Endothelial cell of coronary artery (primary cell): Measurements from ENCODE around the gene FBXL15. TPM values are rescaled to one million over a fixed set of nuclear protein-coding genes. Genes with fewer than 3 reads are reported as not detected.

ENCODE experiments used
- total RNA-seq: library from RNA; depleted of rRNA; stranded (reverse); fragments of >200 nt; gene quantifications from 2 replicates; pipeline ENCODE4 v1.2.3, GENCODE V29; 2014

The FBXL15 gene, protein sequence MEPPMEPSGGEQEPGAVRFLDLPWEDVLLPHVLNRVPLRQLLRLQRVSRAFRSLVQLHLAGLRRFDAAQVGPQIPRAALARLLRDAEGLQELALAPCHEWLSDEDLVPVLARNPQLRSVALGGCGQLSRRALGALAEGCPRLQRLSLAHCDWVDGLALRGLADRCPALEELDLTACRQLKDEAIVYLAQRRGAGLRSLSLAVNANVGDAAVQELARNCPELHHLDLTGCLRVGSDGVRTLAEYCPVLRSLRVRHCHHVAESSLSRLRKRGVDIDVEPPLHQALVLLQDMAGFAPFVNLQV
- total RNA-seq: 6.6 and 7.7 TPM in 2 replicates

DNA sequence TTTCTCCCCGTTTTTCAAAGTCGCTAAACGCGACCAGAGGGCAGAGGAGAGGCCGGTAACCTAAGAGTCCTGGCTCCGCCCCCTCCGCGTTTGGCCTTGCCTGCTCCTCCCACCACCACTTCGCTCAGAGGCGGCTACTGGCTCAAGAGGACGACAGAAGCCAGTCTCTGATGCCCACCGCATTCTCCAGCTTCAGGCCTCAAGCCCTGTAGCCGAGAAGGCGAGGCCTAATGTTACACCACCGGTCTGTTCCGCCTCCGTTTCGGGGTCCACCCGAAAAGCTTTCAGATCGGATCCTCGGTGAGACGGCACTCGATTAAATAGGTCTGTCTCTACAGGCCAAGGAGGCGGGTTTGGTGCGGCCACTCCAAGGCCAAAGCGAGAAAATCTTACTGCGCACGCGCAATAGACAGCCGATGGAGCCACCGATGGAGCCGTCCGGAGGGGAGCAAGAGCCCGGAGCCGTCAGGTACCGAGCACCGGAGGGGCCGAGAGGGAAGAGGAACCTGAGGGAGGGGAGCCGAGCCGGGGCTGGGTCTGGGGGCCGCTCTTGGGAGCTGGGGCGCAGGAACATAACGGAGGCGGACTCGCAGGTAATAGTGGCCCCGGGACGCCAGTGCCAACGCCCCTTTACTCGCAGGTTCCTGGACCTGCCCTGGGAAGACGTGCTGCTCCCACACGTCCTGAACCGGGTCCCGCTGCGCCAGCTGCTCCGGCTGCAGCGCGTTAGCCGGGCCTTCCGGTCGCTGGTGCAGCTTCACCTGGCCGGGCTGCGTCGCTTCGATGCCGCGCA is at the start of gene FBXL15:
Gene FBXL15 (plus strand): TSS at position 123 of the 793 bp plus-strand sequence. CDS start 294 bp downstream, at position 417.

DNA sequence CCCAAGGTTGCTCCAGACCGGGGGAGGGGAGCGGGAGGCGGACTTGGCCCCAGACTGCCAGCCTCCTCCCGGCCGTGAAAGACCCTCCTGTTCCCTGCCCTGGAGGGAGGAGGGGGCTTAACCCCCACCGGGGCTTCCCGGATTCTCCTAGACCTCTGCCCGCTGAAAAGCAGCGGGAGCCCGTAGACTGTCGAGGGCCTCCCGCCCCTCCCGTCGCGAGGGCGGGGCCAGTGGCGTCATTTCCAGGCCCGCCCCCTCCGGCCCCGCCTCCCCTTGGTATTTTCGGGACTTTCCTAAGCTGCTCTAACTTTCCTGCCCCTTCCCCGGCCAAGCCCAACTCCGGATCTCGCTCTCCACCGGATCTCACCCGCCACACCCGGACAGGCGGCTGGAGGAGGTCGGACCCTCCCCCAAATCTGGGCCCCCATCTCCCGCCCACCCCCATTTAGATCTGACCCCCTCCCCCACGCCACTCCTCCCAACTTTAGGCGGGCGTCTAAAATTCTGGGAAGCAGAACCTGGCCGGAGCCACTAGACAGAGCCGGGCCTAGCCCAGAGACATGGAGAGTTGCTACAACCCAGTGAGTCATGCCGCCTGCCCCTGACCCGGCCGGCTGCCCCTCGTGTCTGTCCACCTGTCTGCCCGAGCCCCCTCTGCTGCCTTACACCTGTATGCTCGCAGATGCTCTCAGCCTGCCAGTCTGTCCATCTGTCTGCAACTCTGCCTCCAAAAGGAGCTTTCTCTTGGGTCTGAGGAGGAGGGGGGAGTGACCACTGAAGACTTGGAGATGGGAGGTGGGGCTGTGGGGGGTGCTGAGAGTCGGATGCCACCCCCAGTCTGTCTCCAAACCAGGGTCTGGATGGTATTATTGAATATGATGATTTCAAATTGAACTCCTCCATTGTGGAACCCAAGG is 25.0 kb upstream of the FBXL15 start, which contains the start of gene NFKB2:
Gene NFKB2 (plus strand): TSS at position 306 of the 917 bp plus-strand sequence. CDS start 255 bp downstream, at position 561.

DNA sequence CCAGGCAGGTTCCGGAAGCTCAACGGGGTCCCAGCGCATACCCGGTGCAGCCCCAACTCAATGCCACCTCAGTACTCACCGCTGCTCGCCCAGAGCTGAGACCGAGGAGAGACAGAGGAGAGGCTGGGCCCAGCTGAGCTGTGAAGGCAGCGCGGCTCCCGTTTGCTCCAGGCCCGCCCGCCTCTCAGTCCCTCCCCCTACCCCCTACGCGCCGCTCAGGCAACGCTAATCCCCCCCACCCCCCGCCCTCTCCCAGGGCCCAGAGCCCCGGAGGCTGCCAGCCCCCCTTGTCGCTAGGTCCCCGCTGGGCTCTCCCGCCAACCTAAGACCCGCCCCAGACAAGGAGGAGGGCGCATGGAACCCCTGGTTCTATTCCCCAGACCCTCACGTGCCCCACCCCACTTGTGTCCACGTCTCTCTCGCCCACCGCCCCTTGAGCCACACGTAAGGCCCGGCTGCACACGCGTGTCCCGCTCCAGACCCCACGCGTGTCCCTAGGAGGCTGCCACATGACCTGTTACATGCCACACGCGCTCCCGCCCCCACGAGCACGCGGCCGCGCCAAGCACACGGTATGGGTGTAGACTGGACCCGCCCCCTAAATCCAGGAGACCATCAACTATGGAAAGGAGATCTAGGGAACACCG is 1.9 kb upstream of the FBXL15 start, which contains the start of gene PSD:
Gene PSD (minus strand): TSS at position 164 of the 647 bp plus-strand sequence. CDS start 1,747 bp downstream, outside the sequence.

DNA sequence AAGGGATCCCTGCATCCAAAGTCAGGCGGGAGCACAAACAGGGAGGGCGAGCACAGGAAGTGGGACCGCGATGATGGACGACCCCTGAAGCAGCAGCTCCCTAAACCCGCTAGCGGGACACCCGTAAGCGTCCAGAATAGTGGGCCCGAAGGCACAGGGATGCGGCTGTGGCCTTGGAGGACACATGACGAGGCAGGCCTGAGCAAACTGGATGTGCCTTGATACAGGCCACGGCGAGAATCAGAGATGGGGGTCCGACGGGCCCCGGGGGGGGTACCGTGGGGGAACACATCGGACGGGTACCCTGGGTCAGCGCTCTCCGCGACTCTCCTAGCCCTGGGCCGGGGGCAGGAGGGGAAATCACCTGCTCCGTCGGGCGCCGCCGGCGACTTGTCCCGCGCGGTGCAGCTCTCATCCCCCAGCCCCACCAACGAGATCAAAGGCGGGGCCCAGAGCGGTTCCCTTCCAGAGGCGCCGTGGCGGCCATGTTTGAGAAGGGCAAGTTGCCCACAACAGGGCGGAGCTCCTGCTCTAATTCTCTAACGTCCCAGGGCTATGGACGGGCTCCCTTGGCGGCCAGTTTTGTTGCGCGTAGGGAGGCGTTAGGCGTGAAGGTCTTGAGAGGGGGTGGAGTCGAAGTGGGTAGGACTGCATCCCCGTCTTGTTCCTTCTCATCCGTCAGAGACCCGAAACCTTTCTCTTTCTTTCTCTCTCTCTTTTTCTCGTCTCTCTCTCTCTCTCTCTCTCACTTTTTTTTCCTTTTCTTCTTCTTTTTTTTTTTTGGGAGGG is 11.7 kb downstream of the FBXL15 start, which contains the start of gene CUEDC2:
Gene CUEDC2 (minus strand): TSS at position 413 of the 789 bp plus-strand sequence. CDS start 7,386 bp downstream, outside the sequence.

DNA sequence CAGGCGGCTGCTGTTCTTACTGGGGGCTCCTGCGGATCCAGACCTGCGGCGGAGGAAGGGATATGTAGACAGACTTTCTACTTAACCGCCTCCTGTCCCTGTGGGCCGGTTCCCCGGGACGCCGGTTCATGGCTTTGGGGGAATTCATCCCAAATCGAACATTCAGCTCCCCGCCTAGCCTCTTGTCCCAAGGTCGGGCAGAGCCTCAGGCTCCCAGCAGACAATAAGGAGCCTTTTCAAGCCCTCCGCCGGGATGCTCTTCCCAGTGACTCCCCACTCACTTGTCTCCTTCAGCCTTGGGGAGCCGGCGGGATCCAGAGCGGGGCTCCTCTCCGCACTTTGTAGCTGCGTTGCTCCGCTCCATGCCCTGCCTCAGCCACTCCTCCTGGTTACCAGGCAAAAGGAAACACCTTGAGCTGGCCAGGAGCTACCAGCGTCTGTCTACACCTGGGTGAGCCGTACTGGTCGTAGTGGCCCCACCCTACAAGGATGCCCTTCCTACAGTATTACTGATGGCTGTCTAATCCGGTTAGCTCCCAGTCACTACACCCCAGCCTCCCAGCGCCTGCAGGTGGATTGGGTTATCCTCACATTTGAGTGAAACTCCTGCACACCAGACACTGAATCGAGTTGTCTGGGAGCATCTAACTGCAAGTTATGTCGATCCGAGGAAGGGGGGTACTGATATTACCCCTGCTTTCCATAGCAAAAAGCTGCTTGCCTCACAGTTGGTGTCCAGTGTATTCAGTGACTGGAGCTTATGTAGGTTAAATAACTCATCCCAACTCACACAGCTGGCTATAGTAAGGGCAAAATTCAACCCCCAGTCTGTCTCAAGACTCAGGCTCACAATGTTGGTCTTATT is 30.7 kb downstream of the FBXL15 start, which contains the start of gene C10orf95:
Gene C10orf95 (minus strand): TSS at position 439 of the 865 bp plus-strand sequence. CDS start 450 bp downstream, outside the sequence.

Other genes with a start within 250 kb of the FBXL15 start
- gene ELOVL3, start 194.5 kb upstream of the FBXL15 start, total RNA-seq: 0.09 TPM in 1 of 2 replicates, not detected in the other
- gene PITX3, start 179.3 kb upstream of the FBXL15 start, total RNA-seq: not detected in 2 replicates
- gene GBF1, start 175.3 kb upstream of the FBXL15 start, total RNA-seq: 16.2 and 26.7 TPM in 2 replicates
- 13.4 and 29.5 TPM in 2 replicates for gene NFKB2, start 25.1 kb upstream of the FBXL15 start, total RNA-seq
- gene PSD, start 2.1 kb upstream of the FBXL15 start, total RNA-seq: 0.09 and 0.28 TPM in 2 replicates
- 38.1 and 52.0 TPM in 2 replicates for gene CUEDC2, start 11.7 kb downstream of the FBXL15 start, total RNA-seq
- gene C10orf95, start 30.7 kb downstream of the FBXL15 start, total RNA-seq: 0.09 TPM in 1 of 2 replicates, not detected in the other
- 148 and 157 TPM in 2 replicates for gene ACTR1A, start 81.9 kb downstream of the FBXL15 start, total RNA-seq
- gene SUFU, start 83.1 kb downstream of the FBXL15 start, total RNA-seq: 3.3 and 4.3 TPM in 2 replicates
- 61.3 and 82.2 TPM in 2 replicates for gene TRIM8, start 223.6 kb downstream of the FBXL15 start, total RNA-seq